K562 (cell line): ENCODE data around the gene SRGAP2B. TPM values are rescaled to one million over a fixed set of nuclear protein-coding genes. Genes with fewer than 3 reads are reported as not detected.
"Not testable (repeated sequence)": the region's sequence is repeated elsewhere in the genome, so short reads cannot be mapped to it uniquely, and the experiment has no call there.

Source experiments
- ATAC-seq: fragments of 200-7000 bp; cut with Tn5 transposase; 3 replicates; pipeline ENCODE4 v1.9.1; 2020; ENCODE audit warnings: moderate library complexity
- BruUV-seq: library from RNA; stranded (reverse); fragments of 400-500 nt; replicated peaks from 2 replicates; lab custom pipeline; 2021; lab: Mats Ljungman, UMichigan
- CTCF ChIA-PET: fragments of 300-600 bp; formaldehyde crosslinking; extraction: SDS; loops from one replicate; lab custom pipeline; 2021; ENCODE audit warnings: low intra/inter-chr PET ratio; lab: Yijun Ruan, JAX
- POLR2A ChIA-PET: fragments of 300-600, 350-650 bp; sonication (Branson Sonifier 250); formaldehyde crosslinking; extraction: SDS; loops from one replicate; lab custom pipeline; 2021; ENCODE audit warnings: antibody characterized with exemption, inconsistent platforms; lab: Yijun Ruan, JAX
- DNase-seq, 4 experiments: peaks; one replicate each; pipeline versions ENCODE4 v3.0.0 to v3.0.0-alpha.2; 2011 to 2018; ENCODE audit warnings: low spot score in 3 of 4, mixed read lengths in 3 of 4; ENCODE audit errors: extremely low read depth in 1 of 4
- FAIRE-seq: peaks from 2 replicates; lab custom pipeline; 2011; peaks lifted over from hg19 to GRCh38; lab: Jason Lieb, UNC
- H2AFZ ChIP-seq: 2 replicates; pipeline ENCODE4 v1.6.0; 2011; ENCODE audit warnings: low read depth, low read length, control low read depth, inconsistent platforms
- H3K27ac ChIP-seq: fragments of 200-600 bp; 3 replicates; pipeline ENCODE4 v1.8.0; 2011; ENCODE audit warnings: low read depth, mild to moderate bottlenecking, control low read depth, inconsistent platforms, low read length, moderate library complexity, mixed read lengths; ENCODE audit errors: extremely low read depth
- H3K27me3 ChIP-seq, 2 experiments: fragments of 300-600 bp in 1 of 2; 2 replicates in 1 of 2; 3 replicates in 1 of 2; pipeline versions ENCODE4 v1.6.0 to v1.8.0; 2011; ENCODE audit warnings: inconsistent platforms in 2 of 2, low read length in 2 of 2, mild to moderate bottlenecking in 1 of 2, mixed read lengths in 1 of 2, moderate library complexity in 1 of 2; ENCODE audit not compliant: control insufficient read depth in 2 of 2, insufficient read depth in 2 of 2
- H3K36me3 ChIP-seq: fragments of 300-600 bp; 3 replicates; pipeline ENCODE4 v1.8.0; 2011; ENCODE audit warnings: mild to moderate bottlenecking, low read length, inconsistent platforms; ENCODE audit not compliant: control insufficient read depth, insufficient read depth
- H3K4me1 ChIP-seq, 2 experiments: fragments of 200-600 bp in 1 of 2; replicated peaks in 1 of 2; 2 replicates in 1 of 2; 3 replicates in 1 of 2; pipeline versions ENCODE4 v1.5.1 to v1.8.0; 2011; ENCODE audit warnings: inconsistent platforms in 2 of 2, low read length in 2 of 2, mild to moderate bottlenecking in 1 of 2, mixed read lengths in 1 of 2, moderate library complexity in 1 of 2; ENCODE audit not compliant: control insufficient read depth in 2 of 2, insufficient read depth in 2 of 2
- H3K4me2 ChIP-seq: 2 replicates; pipeline ENCODE4 v1.6.1; 2011; ENCODE audit warnings: low read length, control low read depth, inconsistent platforms, mixed read lengths; ENCODE audit not compliant: insufficient read depth
- H3K4me3 ChIP-seq: fragments of 200-600 bp; sonication (generic), shearing (Covaris generic); 2 replicates; pipeline ENCODE4 v1.5.1; 2016; ENCODE audit warnings: control low read depth, inconsistent platforms
- H3K79me2 ChIP-seq: fragments of 200-600 bp; 3 replicates; pipeline ENCODE4 v1.8.0; 2011; ENCODE audit warnings: low read length, inconsistent platforms; ENCODE audit not compliant: control insufficient read depth, insufficient read depth
- H3K9ac ChIP-seq, 2 experiments: 2 replicates each; pipeline versions ENCODE4 v1.6.0 to v1.6.1; 2011; ENCODE audit warnings: low read depth in 2 of 2, low read length in 2 of 2, control low read depth in 1 of 2, inconsistent platforms in 1 of 2, mild to moderate bottlenecking in 1 of 2, mixed read lengths in 1 of 2; ENCODE audit not compliant: insufficient read depth in 1 of 2
- H3K9me1 ChIP-seq: one replicate; pipeline ENCODE4 v1.6.0; 2011; ENCODE audit warnings: inconsistent platforms, mild to moderate bottlenecking, low read length, moderate library complexity; ENCODE audit not compliant: control insufficient read depth, insufficient read depth
- H3K9me3 ChIP-seq: replicated peaks from 2 replicates; pipeline ENCODE4 v1.5.1; 2011; ENCODE audit warnings: low read depth, low read length, inconsistent platforms; ENCODE audit not compliant: control insufficient read depth, insufficient read depth
- H4K20me1 ChIP-seq: replicated peaks from 2 replicates; pipeline ENCODE4 v1.6.1; 2011; ENCODE audit warnings: low read length, inconsistent platforms, mixed read lengths; ENCODE audit not compliant: control insufficient read depth, insufficient read depth
- WGBS: fragments of 100-300 bp; shearing (Covaris generic); methylation state at CpG from one replicate; pipeline ENCODE4 v1.1.6; 2016; ENCODE audit warnings: low coverage, mixed read lengths; ENCODE audit not compliant: insufficient coverage; ENCODE audit errors: missing lambda C conversion rate; 5-methylcytosine and 5-hydroxymethylcytosine counted together
- in situ Hi-C: fragments of 300-500 bp; cut with MboI; formaldehyde crosslinking; loops from 4 replicates; pipeline ENCODE4 v1.15.0; 2018; ENCODE audit warnings: inconsistent platforms, mixed read lengths
- intact Hi-C: fragments of 100-400 bp; cut with micrococcal nuclease; formaldehyde crosslinking; loops from 2 replicates; pipeline ENCODE4 v1.14.2; 2022
- polyA plus RNA-seq, 8 experiments: library from polyadenylated mRNA; depleted of rRNA in 4 of 8; stranded (reverse) in 5 of 8; unstranded in 3 of 8; fragments of >200 nt; fragmentation: Nextera tagmentation in 2 of 8; fragmentation: Illumina TruSeq in 1 of 8; extraction: Ambion mirVana in 2 of 8; extraction: Trizol in 1 of 8; gene quantifications; 2 replicates each; pipeline versions ENCODE4 v1.2.1 to v1.2.3, GENCODE V29; 2011 to 2014; ENCODE audit warnings: inconsistent platforms in 1 of 8, missing spikeins in 1 of 8
- total RNA-seq, 7 experiments: library from RNA; depleted of rRNA in 6 of 7; stranded (reverse); fragments of >200 nt in 6 of 7; fragmentation: Illumina TruSeq in 2 of 7; extraction: Trizol in 2 of 7; gene quantifications; 2 replicates each; pipeline versions ENCODE4 v1.2.1 to v1.2.3, GENCODE V29; 2011 to 2021; ENCODE audit warnings: low replicate concordance in 1 of 7

Gene SRGAP2B
- total and polyA plus RNA-seq, 9 of the 15 experiments (the other 6 are each of a cell fraction or from before 2014, with no cell fraction given), result 2.5 to 17.6 (median 4.0) TPM

DNA sequence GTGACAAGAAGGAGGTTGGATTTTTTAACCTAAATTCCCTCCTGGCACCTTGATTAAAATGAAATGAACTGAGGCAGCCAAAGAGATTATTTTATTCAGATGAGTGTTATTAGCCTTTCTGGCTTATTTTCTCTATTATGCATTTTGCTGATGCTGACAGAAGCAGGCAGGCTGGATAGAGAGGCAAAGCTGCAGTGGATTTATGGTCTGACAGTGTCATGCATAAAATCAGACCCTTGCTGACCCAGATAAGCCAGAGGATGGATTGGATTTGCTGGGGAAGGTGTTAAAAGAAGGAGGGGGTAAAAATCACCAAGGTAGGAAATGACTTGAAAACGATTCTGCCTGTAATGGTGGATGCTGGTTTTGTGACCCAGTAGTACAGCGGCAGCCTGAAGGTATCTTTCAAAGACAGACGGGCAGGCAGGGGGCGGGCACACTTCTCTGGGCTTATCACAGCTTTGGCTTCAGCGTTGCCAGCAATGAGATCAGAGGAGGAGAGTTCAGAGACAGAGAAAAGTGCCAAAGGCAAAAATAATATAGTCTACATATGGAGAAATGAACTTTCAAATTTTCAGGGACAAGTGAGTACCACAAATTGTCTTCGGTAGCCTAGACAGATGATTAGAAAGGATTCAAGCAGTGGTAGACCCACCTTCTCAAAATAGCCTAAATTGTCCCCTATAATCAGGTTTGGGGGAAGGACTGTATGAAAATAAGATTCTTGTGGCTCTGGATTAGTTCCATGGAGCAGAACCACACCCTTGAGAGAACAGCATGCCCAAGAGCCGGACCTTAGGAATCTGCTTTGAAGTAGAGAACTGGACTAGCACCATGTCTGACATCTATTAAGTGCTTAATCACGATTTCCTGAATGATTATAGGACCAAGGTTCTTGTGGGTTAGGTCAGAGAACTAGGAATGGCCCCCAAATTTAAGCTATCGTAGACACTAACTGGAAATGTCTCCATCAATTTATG is 133.2 kb downstream of the SRGAP2B start:
- BruUV-seq, H3K4me3 ChIP-seq, CTCF ChIA-PET, H3K9me3 ChIP-seq, H3K27ac ChIP-seq, in situ Hi-C loops, H3K36me3 ChIP-seq, intact Hi-C loops, DNase-seq, H4K20me1 ChIP-seq, H3K9ac ChIP-seq, H3K27me3 ChIP-seq, H3K79me2 ChIP-seq, H2AFZ ChIP-seq, H3K9me1 ChIP-seq, H3K4me1 ChIP-seq, H3K4me2 ChIP-seq, POLR2A ChIA-PET: not testable (repeated sequence)
- peak; percentile 76 for ATAC-seq
- no CpG with 5 or more reads among the region's 9 CpGs for WGBS
- peak; percentile 65 for FAIRE-seq

GRCh38 chr1:144960929-144961488 is 134.1 kb downstream of the SRGAP2B start:
- BruUV-seq, result not testable (repeated sequence)

DNA sequence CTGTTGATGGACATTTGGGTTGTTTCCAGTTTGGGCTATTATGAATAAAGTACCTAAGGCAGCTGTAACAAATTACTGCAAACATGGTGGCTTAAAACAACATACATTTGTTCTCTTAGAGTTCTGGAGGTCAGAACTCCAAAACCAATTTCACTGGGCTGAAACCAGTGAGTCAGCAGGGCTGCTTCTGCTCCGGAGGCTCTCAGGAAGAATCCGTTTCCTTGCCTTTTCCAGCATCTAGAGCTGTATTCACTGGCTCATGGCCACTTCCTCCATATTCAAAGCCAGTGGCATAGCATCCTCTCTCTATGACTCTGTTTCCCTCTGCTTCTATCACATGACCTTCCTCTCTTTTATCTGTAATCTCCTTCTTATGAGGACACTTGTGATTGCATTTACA is 146.7 kb downstream of the SRGAP2B start:
- H2AFZ ChIP-seq, H3K9me1 ChIP-seq, H3K79me2 ChIP-seq, FAIRE-seq, ATAC-seq, H3K4me2 ChIP-seq, H3K4me3 ChIP-seq, H4K20me1 ChIP-seq, H3K9me3 ChIP-seq, in situ Hi-C loops, H3K27ac ChIP-seq, H3K36me3 ChIP-seq, CTCF ChIA-PET, DNase-seq, H3K27me3 ChIP-seq, H3K4me1 ChIP-seq, BruUV-seq, intact Hi-C loops, POLR2A ChIA-PET, H3K9ac ChIP-seq: not testable (repeated sequence)
- no CpG with 5 or more reads among the region's 2 CpGs for WGBS

More at GRCh38 chr1:144960929-144961488, 134.1 kb downstream of the SRGAP2B start:
- H3K4me1 ChIP-seq, intact Hi-C loops, H3K9me3 ChIP-seq, FAIRE-seq, DNase-seq, H4K20me1 ChIP-seq, POLR2A ChIA-PET, H2AFZ ChIP-seq, H3K9me1 ChIP-seq, H3K4me3 ChIP-seq, H3K36me3 ChIP-seq, H3K27ac ChIP-seq, H3K4me2 ChIP-seq, CTCF ChIA-PET, H3K27me3 ChIP-seq, H3K79me2 ChIP-seq, in situ Hi-C loops, H3K9ac ChIP-seq, ATAC-seq: not testable (repeated sequence)
- WGBS, result no CpG with 5 or more reads among the region's 4 CpGs
